GM20431 (cell line): Measurements from ENCODE around the gene PPP1R1B.

ENCODE experiments used
- in situ Hi-C: fragments of 300-500 bp; cut with MseI, MboI; formaldehyde crosslinking; loops from one replicate; pipeline ENCODE4 v1.15.0; 2020; ENCODE audit warnings: low sequenced_read_pairs; ENCODE audit not compliant: unreplicated experiment

Gene PPP1R1B

GRCh38 chr17:39629494-39629880 is 2.7 kb downstream of the PPP1R1B start:
- in situ Hi-C loops = loop anchor here (25.0 kb wide), 1 partner anchor 108 kb away; the partner anchor contains the start of genes GRB7 and MIEN1

GRCh38 chr17:39629898-39630297 is 3.1 kb downstream of the PPP1R1B start:
- in situ Hi-C loops = loop anchor here (25.0 kb wide), 1 partner anchor 107 kb away; the partner anchor contains the start of genes GRB7 and MIEN1

DNA sequence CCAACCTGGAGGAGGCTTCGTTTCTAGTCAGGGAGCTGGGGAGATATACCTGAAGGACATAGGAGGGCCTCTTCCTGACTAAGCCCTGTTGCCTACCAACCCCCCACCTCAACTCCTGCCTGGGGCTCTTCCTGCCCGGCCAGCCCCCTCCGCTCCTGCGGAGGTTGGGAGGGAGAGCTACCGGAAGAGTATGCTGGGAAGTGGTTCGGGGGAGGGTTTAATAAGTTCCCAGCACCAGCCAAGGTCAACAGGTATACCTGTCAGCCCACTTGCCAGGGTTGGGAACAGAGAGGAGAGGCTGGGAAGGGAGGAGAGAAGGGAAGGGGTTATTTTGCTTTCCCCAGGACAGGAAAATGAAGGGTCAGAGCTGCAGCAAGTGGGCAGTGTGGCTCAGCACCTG is 4.7 kb downstream of the PPP1R1B start:
- in situ Hi-C loops = loop anchor here (25.0 kb wide), 1 partner anchor 106 kb away; the partner anchor contains the start of genes GRB7 and MIEN1

GRCh38 chr17:39632153-39632941 is 5.6 kb downstream of the PPP1R1B start:
- in situ Hi-C loops = loop anchor here (25.0 kb wide), 1 partner anchor 105 kb away; the partner anchor contains the start of genes GRB7 and MIEN1

DNA sequence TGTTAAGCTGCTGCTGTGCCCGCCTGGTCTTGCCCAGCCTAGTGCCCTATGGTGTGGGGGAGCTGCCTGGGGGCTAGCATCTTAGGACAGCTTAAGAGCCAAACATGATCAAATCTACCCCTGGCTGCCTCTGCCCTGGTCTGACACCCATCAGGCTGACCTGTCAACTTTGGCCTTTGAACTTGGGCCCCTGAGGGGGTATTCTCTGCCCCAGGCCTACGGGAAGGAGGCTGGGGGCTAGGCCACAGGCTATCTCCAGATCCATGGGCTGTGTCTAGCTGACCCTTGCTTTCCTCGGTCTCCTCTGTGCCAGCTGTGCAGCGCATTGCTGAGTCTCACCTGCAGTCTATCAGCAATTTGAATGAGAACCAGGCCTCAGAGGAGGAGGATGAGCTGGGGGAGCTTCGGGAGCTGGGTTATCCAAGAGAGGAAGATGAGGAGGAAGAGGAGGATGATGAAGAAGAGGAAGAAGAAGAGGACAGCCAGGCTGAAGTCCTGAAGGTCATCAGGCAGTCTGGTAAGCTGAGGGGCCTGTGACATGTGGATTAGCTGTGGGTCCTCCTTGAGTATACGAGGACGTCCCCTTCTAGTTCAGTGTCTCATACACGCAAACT is 6.9 kb downstream of the PPP1R1B start:
- in situ Hi-C loops = loop anchor here (25.0 kb wide), 1 partner anchor 104 kb away; the partner anchor contains the start of genes GRB7 and MIEN1

GRCh38 chr17:39634384-39634871 is 7.7 kb downstream of the PPP1R1B start:
- in situ Hi-C loops = loop anchor here (25.0 kb wide), 1 partner anchor 103 kb away; the partner anchor contains the start of genes GRB7 and MIEN1

GRCh38 chr17:39635614-39636176 is 8.9 kb downstream of the PPP1R1B start:
- in situ Hi-C loops = loop anchor here (25.0 kb wide), 1 partner anchor 102 kb away; the partner anchor contains the start of genes GRB7 and MIEN1

DNA sequence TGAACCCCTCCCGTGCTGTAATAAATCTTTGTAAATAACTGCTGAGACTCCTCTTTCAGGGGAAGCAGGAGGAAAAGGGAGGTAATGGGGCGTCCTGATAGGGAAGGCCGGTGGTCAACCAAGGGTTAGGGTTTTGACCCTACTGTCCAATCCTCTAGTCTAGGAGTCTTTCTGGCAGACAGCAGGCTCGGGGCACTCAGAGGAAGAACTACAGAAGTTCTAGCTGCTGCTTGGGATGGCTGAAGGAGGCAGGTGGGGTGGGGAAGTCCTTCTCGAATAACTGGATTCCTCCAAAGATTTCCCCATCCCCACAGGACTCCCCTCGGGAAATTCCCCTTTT is 9.8 kb downstream of the PPP1R1B start:
- in situ Hi-C loops = loop anchor here (25.0 kb wide), 1 partner anchor 101 kb away; the partner anchor contains the start of genes GRB7 and MIEN1

- in situ Hi-C loops = loop anchor here (25.0 kb wide), 1 partner anchor 100 kb away; the partner anchor contains the start of genes GRB7 and MIEN1
Observed at GRCh38 chr17:39636927-39637736, 10.4 kb downstream of the PPP1R1B start, which contains the start of gene STARD3. STARD3 (plus strand) TSS chr17:39637144; CDS start chr17:39653532, 16,388 bp downstream.

DNA sequence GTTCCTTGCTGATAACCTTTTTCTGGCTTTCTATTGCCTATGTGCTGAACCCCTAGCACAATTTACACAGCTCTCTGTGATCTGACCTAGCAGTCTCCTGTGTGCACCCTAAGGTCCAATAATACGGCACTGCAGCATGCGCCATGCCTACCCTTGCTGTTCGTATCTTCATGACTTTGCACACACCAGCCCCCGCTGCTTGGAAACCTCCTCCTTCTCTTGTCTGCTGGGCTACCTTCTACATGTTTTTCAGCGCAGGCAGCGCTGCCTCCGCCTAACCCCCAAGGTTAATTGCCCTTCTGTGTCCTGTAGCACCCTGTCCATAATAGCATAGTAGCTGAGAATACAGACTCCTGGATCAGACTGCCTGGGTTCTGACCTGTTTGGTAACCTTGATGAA is 11.6 kb downstream of the PPP1R1B start:
- in situ Hi-C loops = loop anchor here (25.0 kb wide), 1 partner anchor 99 kb away; the partner anchor contains the start of genes GRB7 and MIEN1

GRCh38 chr17:39639043-39639442 is 12.3 kb downstream of the PPP1R1B start:
- in situ Hi-C loops = loop anchor here (25.0 kb wide), 1 partner anchor 98 kb away; the partner anchor contains the start of genes GRB7 and MIEN1

- in situ Hi-C loops = loop anchor here (25.0 kb wide), 1 partner anchor 97 kb away; the partner anchor contains the start of genes GRB7 and MIEN1
Observed at GRCh38 chr17:39639566-39640458, 13.1 kb downstream of the PPP1R1B start.

DNA sequence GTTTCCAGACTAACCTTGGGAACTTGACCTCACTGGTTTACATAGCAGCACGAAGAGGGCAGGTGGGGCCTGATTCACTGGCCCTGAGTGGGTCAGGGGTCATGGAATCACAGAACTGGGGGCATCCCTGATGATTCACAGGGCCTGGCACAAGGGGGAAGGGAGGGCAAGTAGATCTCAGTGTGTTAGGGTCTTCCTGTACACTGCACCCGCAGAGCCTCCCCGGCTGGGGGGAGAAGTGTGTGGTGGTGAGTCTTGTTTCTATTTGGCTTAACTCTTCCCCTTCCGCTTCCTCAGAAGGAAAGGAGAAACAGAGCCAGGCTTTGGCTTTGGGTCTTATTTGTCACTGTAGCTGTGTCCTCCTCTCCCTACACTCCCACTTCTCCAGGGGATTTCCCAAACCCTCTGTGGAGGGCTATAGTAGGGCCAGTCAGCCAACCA is 13.9 kb downstream of the PPP1R1B start:
- in situ Hi-C loops = loop anchor here (25.0 kb wide), 1 partner anchor 97 kb away; the partner anchor contains the start of genes GRB7 and MIEN1

- in situ Hi-C loops = loop anchor here (25.0 kb wide), 1 partner anchor 96 kb away; the partner anchor contains the start of genes GRB7 and MIEN1
Observed at GRCh38 chr17:39641097-39641496, 14.3 kb downstream of the PPP1R1B start.

DNA sequence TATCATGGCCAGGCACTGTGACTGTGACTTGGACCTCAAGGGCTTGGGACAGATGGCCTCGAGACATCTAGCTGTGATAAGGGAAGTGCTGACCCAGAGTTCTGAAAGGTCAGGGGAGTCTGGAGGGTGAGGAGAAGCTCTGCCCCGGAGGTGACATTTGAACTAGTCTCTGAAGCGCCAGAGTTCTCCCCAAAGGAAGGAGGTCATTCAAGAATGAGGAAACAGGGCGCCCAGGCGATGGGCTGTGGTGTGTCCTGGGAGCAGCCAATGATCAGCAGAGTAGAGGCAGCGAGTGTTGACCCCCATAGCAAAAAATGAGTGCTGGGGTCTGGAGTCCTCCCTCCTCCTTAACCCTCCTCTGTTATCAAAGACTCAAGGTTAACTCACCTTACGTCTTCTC is 15.1 kb downstream of the PPP1R1B start:
- in situ Hi-C loops = loop anchor here (25.0 kb wide), 1 partner anchor 95 kb away; the partner anchor contains the start of genes GRB7 and MIEN1

DNA sequence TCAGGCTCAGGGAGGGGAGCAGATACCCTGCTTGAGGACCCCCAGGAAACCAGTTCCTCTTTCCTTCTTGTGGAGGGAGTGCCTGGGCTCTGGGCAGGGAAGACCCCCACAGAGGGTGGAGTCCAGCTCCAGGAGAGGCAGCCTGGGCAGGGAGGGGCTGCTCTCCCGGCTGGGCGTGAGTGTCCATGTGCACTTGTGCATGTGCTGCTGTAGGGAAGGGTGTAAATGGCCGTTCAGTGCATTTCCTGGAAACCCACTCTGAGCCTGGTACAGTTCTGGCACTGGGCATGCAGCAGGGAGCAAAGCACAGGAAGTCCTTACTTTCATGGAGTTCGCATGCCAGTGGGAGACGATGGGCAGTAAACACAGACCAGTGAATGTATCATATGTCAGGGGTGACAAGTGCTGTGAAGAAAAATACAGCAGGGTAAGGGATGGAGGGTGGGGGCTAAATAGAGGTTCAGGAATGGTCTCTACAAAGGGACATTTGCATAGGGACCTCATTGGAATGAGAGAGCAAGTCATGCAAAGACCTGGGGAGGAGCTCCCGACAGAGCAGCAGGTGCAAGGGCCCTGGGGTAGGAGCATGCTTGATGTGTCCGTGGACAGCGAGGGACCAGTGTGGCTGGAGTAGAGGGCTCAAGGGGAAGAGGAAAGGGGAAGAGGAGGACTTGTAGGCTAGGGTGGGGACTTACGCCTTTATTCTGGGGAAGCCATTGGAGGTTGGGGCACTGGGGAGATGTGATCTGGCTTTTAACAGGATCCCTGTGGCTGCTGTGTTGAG is 15.7 kb downstream of the PPP1R1B start:
- in situ Hi-C loops = loop anchor here (25.0 kb wide), 1 partner anchor 95 kb away; the partner anchor contains the start of genes GRB7 and MIEN1

DNA sequence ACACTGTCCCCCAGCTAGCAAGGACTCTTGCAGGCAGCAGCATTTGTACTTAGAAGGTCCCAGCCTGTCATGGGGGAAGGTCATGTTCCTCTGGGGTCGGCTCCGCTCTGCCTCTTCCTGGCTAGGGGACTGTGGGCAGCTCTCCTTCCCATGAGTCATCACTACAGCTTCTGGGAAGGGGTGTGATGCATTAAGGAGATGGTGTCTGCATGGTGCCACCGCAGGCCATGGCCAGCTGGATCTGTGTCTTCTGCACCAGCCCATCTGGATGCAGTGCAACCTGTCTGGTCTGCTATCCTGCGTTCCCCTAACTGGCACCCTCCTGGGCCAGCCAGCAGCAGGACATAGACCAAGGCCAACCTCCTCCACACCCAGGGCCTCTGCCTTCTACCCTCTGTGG is 16.5 kb downstream of the PPP1R1B start:
- in situ Hi-C loops = loop anchor here (25.0 kb wide), 1 partner anchor 94 kb away; the partner anchor contains the start of genes GRB7 and MIEN1
